ENCODE measurements around the gene ADCK1.

DNA sequence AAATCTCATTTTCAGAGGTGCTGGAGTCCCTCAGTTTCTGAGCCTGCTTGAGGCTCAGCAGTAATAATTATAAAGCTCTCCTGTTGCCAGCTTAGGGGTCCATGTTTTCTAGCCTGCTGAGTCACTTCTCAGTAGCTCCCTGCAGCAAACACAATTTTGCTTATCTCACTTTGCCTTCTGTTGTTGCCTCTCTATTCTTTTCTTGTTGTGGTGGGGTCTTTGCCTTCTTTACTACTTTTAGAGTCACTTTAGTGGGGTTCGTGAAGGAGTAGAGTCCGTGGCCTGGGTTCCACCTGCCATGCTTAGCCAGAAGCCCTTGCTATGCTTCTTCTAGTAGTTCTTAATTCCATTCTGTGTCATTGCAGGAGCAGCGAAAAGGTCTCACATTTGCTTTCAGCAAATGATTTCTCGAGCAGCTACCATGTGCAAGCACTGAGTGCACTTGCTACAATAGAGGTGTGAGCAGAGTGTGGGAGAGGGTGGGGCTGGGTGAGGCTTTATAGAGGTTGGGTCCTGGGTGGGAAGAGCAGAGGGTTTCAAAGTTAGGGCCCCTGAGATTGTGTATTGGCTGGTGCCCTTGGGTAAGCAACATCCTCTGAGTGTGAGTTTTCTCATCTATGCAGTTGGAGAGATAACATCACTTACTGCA lies 114.3 kb downstream of the ADCK1 start:
- TF ChIP-seq, protein P1, sequence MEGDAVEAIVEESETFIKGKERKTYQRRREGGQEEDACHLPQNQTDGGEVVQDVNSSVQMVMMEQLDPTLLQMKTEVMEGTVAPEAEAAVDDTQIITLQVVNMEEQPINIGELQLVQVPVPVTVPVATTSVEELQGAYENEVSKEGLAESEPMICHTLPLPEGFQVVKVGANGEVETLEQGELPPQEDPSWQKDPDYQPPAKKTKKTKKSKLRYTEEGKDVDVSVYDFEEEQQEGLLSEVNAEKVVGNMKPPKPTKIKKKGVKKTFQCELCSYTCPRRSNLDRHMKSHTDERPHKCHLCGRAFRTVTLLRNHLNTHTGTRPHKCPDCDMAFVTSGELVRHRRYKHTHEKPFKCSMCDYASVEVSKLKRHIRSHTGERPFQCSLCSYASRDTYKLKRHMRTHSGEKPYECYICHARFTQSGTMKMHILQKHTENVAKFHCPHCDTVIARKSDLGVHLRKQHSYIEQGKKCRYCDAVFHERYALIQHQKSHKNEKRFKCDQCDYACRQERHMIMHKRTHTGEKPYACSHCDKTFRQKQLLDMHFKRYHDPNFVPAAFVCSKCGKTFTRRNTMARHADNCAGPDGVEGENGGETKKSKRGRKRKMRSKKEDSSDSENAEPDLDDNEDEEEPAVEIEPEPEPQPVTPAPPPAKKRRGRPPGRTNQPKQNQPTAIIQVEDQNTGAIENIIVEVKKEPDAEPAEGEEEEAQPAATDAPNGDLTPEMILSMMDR (IDR thresholded peaks at IDR 0.05): no peak
- no peak for TF ChIP-seq POLR2AphosphoS5 (IDR thresholded peaks at IDR 0.05)

All from transverse colon (tissue), 4 donors.